Activated B cell treated with CpG ODN at 0.5 μM for 24 hours (primary cell): ENCODE data around the gene SORL1. TPM values are rescaled to one million over a fixed set of nuclear protein-coding genes. Genes with fewer than 3 reads are reported as not detected.

Experiments used
- ATAC-seq: fragments of 200-7000 bp; cut with Tn5 transposase; one replicate; pipeline ENCODE4 v1.10.0; 2021; ENCODE audit warnings: low read depth, mild to moderate bottlenecking, moderate library complexity
- CTCF ChIA-PET: fragments of 350-600 bp; sonication (Branson Sonifier 250); formaldehyde crosslinking; loops from one replicate; lab custom pipeline; 2021; ENCODE audit warnings: antibody characterized with exemption; lab: Charles Lee
- POLR2A ChIA-PET: fragments of 350-600 bp; sonication (Branson Sonifier 250); formaldehyde crosslinking; loops from one replicate; lab custom pipeline; 2021; ENCODE audit warnings: antibody characterized with exemption; lab: Charles Lee
- DNase-seq: peaks from one replicate; pipeline ENCODE4 v3.0.0; 2022
- H3K27ac Mint-ChIP-seq: one replicate; pipeline ENCODE4 v1.8.0; 2020; ENCODE audit warnings: mixed read lengths
- H3K27me3 Mint-ChIP-seq: one replicate; pipeline ENCODE4 v1.8.0; 2021; ENCODE audit warnings: mixed read lengths
- H3K36me3 Mint-ChIP-seq: one replicate; pipeline ENCODE4 v1.8.0; 2021; ENCODE audit warnings: low read depth, mixed read lengths
- H3K4me1 Mint-ChIP-seq: one replicate; pipeline ENCODE4 v1.8.0; 2021; ENCODE audit warnings: mixed read lengths
- H3K4me3 Mint-ChIP-seq: one replicate; pipeline ENCODE4 v1.8.0; 2020; ENCODE audit warnings: mild to moderate bottlenecking, mixed read lengths
- H3K9me3 Mint-ChIP-seq: one replicate; pipeline ENCODE4 v1.8.0; 2020; ENCODE audit warnings: mixed read lengths
- CTCF ChIP-seq: fragments of 200-600 bp; IDR thresholded peaks from one replicate; pipeline ENCODE4 v1.8.0; 2022; ENCODE audit warnings: antibody characterized with exemption, mild to moderate bottlenecking
- intact Hi-C: fragments of 100-400 bp; cut with micrococcal nuclease; formaldehyde crosslinking; loops from one replicate; pipeline ENCODE4 v1.15.1; 2024
- total RNA-seq: library from RNA; stranded (reverse); gene quantifications from 2 replicates; pipeline ENCODE4 v1.2.3, GENCODE V29; 2022

SORL1 gene
- total RNA-seq, 1 donor from 2014 or later = 180 TPM

GRCh38 chr11:121657146-121657545 lies 205.0 kb downstream of the SORL1 start:
- POLR2A ChIA-PET = no interaction called here
- Mint-ChIP-seq H3K4me3 (no peak overlapping the region), H3K36me3 (no peaks in the 10 kb centered on the region), H3K4me1 (peaks cover 9% of the 10 kb centered on the region), H3K9me3 (no peaks in the 10 kb centered on the region), H3K27ac (no peak overlapping the region), H3K27me3 (peaks cover under 1% of the 10 kb centered on the region)
- DNase-seq (no peak), ATAC-seq (no peak)
- CTCF ChIA-PET = interaction anchor here (1.0 kb wide), 1 partner anchor 546 kb away, joined by 6 read pairs; no protein-coding TSS in a partner anchor
- no peak for TF ChIP-seq CTCF
- intact Hi-C loops = loop anchor here (5.0 kb wide), 1 partner anchor 310 kb away; no protein-coding TSS in a partner anchor

- TF ChIP-seq CTCF = no peak
- ATAC-seq = no peak
- H3K27ac Mint-ChIP-seq = no peak overlapping the region
- intact Hi-C loops = loop anchor here (5.0 kb wide), 1 partner anchor 307 kb away; no protein-coding TSS in a partner anchor
- POLR2A ChIA-PET = no interaction called here
- H3K4me1 Mint-ChIP-seq = peaks cover 9% of the 10 kb centered on the region
- no peaks in the 10 kb centered on the region for H3K9me3 Mint-ChIP-seq
- H3K27me3 Mint-ChIP-seq = peaks cover 4% of the 10 kb centered on the region
- H3K4me3 Mint-ChIP-seq = no peak overlapping the region
- CTCF ChIA-PET = no interaction called here
- no peak for DNase-seq
- H3K36me3 Mint-ChIP-seq = no peaks in the 10 kb centered on the region
These were observed 207.7 kb downstream of the SORL1 start for GRCh38 chr11:121659811-121660210.

- Mint-ChIP-seq H3K27me3 (peaks cover 4% of the 10 kb centered on the region), H3K27ac (no peak overlapping the region), H3K4me3 (no peak overlapping the region), H3K36me3 (no peaks in the 10 kb centered on the region), H3K4me1 (no peaks in the 10 kb centered on the region), H3K9me3 (no peaks in the 10 kb centered on the region)
- DNase-seq (no peak), ATAC-seq (no peak)
- no peak for TF ChIP-seq CTCF
- ChIA-PET CTCF (no interaction called here), POLR2A (no interaction called here)
- intact Hi-C loops = no loop called here
These were observed 209.9 kb downstream of the SORL1 start for GRCh38 chr11:121661880-121662486.

GRCh38 chr11:121664144-121664543 lies 212.0 kb downstream of the SORL1 start:
- POLR2A ChIA-PET = no interaction called here
- ATAC-seq (no peak), DNase-seq (no peak)
- no peaks in the 10 kb centered on the region for H3K36me3 Mint-ChIP-seq
- no peak for TF ChIP-seq CTCF
- H3K4me1 Mint-ChIP-seq = no peaks in the 10 kb centered on the region
- H3K4me3 Mint-ChIP-seq = no peak overlapping the region
- H3K27me3 Mint-ChIP-seq = peaks cover 4% of the 10 kb centered on the region
- CTCF ChIA-PET = no interaction called here
- no peaks in the 10 kb centered on the region for H3K9me3 Mint-ChIP-seq
- intact Hi-C loops = no loop called here
- H3K27ac Mint-ChIP-seq = no peak overlapping the region

GRCh38 chr11:121665206-121665838 lies 213.2 kb downstream of the SORL1 start:
- POLR2A ChIA-PET = no interaction called here
- no peak for TF ChIP-seq CTCF
- DNase-seq = no peak
- no peaks in the 10 kb centered on the region for H3K9me3 Mint-ChIP-seq
- H3K27me3 Mint-ChIP-seq = peaks cover 4% of the 10 kb centered on the region
- H3K4me3 Mint-ChIP-seq = no peak overlapping the region
- H3K4me1 Mint-ChIP-seq = no peaks in the 10 kb centered on the region
- H3K36me3 Mint-ChIP-seq = no peaks in the 10 kb centered on the region
- CTCF ChIA-PET = no interaction called here
- no peak for ATAC-seq
- no peak overlapping the region for H3K27ac Mint-ChIP-seq
- intact Hi-C loops = no loop called here
